GM23248 (cell line): Measurements from ENCODE around the gene SPATC1L.
"Not testable (repeated sequence)": the region's sequence is repeated elsewhere in the genome, so short reads cannot be mapped to it uniquely, and the experiment has no call there.

Experiments
- EZH2 ChIP-seq: fragments of 200-600 bp; sonication (generic); IDR thresholded peaks from 2 replicates; pipeline ENCODE4 v1.6.1; 2018; ENCODE audit warnings: antibody characterized with exemption, mild to moderate bottlenecking; ENCODE audit not compliant: insufficient read depth, poor library complexity, severe bottlenecking
- EZH2phosphoT487 ChIP-seq: fragments of 200-600 bp; sonication (generic); IDR thresholded peaks from 2 replicates; pipeline ENCODE4 v1.6.1; 2018; ENCODE audit warnings: antibody characterized with exemption, moderate library complexity, mild to moderate bottlenecking, low read depth; ENCODE audit not compliant: insufficient read depth

DNA sequence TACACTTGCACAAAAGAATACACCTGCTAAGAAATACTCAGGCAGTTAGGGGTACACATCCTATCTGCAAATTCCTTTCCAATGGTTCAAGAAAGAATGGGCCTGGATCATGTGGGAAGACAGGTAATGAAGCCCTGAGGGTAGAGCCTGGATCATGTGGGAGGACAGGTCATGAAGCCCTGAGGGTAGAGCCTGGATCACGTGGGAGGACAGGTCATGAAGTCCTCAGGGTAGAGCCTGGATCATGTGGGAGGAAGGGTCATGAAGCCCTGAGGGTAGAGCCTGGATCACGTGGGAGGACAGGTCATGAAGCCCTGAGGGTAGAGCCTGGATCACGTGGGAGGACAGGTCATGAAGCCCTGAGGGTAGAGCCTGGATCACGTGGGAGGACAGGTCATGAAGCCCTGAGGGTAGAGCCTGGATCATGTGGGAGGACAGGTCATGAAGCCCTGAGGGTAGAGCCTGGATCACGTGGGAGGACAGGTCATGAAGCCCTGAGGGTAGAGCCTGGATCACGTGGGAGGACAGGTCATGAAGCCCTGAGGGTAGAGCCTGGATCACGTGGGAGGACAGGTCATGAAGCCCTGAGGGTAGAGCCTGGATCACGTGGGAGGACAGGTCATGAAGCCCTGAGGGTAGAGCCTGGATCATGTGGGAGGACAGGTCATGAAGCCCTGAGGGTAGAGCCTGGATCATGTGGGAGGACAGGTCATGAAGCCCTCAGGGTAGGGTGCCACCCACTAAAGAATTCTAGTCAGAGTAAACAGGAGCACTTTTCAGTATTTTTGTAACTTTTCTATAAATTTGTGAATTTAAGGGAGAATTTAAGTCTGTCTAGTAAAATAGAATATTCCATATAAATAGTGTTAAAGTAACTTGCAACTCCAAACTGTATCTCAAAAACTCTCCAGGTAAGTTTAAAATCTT, 16.9 kb upstream of the SPATC1L start:
- not testable (repeated sequence) for TF ChIP-seq EZH2phosphoT487, EZH2
